ENCODE data around the gene ATOH8.

Gene ATOH8

GRCh38 chr2:85770786-85771409, 17.1 kb downstream of the ATOH8 start:
- peaks cover 6% of the 10 kb centered on the region for H3K36me3 ChIP-seq (ENCODE audit: insufficient read depth, low read length)
- H3K9ac ChIP-seq (ENCODE audit: insufficient read length) = no peak overlapping the region
- H3K9me3 ChIP-seq (ENCODE audit: low read depth, low read length) = no peaks in the 10 kb centered on the region
- no peak for DNase-seq (ENCODE audit: low read depth, low spot score)
- no peak overlapping the region for H3K4me3 ChIP-seq
- TF ChIP-seq POLR2AphosphoS5 (IDR thresholded peaks at IDR 0.05; ENCODE audit: borderline replicate concordance, low read depth, low read length) = no peak
- no peak for TF ChIP-seq EZH2 (IDR thresholded peaks at IDR 0.05)
- TF ChIP-seq FOXP2 (optimal IDR thresholded peaks at IDR 0.05; ENCODE audit: control extremely low read depth, extremely low read length, insufficient read depth) = no peak
- H3K27ac ChIP-seq = peak overlapping the region; percentile 99

GRCh38 chr2:85771486-85771885, 17.7 kb downstream of the ATOH8 start:
- Histone ChIP-seq H3K36me3 (ENCODE audit: insufficient read depth, low read length) (peaks cover 6% of the 10 kb centered on the region), H3K9ac (ENCODE audit: insufficient read length) (no peak overlapping the region), H3K27ac (peak overlapping the region; percentile 99), H3K4me3 (peak overlapping the region; percentile 69), H3K9me3 (ENCODE audit: low read depth, low read length) (no peaks in the 10 kb centered on the region)
- TF ChIP-seq POLR2AphosphoS5 (IDR thresholded peaks at IDR 0.05; ENCODE audit: borderline replicate concordance, low read depth, low read length) (no peak), EZH2 (IDR thresholded peaks at IDR 0.05) (no peak), FOXP2 (optimal IDR thresholded peaks at IDR 0.05; ENCODE audit: control extremely low read depth, extremely low read length, insufficient read depth) (no peak)
- no peak for DNase-seq (ENCODE audit: low read depth, low spot score)

GRCh38 chr2:85772019-85772745, 18.4 kb downstream of the ATOH8 start:
- TF ChIP-seq POLR2AphosphoS5 (IDR thresholded peaks at IDR 0.05; ENCODE audit: borderline replicate concordance, low read depth, low read length) (peak; percentile 69; the same call in 1 of the 2 replicates), EZH2 (IDR thresholded peaks at IDR 0.05) (no peak), FOXP2 (optimal IDR thresholded peaks at IDR 0.05; ENCODE audit: control extremely low read depth, extremely low read length, insufficient read depth) (peak; percentile 85)
- Histone ChIP-seq H3K4me3 (peak overlapping the region; percentile 69), H3K9me3 (ENCODE audit: low read depth, low read length) (no peaks in the 10 kb centered on the region), H3K9ac (ENCODE audit: insufficient read length) (peak overlapping the region; percentile 55), H3K27ac (peak overlapping the region; percentile 99), H3K36me3 (ENCODE audit: insufficient read depth, low read length) (peaks cover 6% of the 10 kb centered on the region)
- DNase-seq (ENCODE audit: low read depth, low spot score) = peak; percentile 83

- Histone ChIP-seq H3K9me3 (ENCODE audit: low read depth, low read length) (no peaks in the 10 kb centered on the region), H3K4me3 (peak overlapping the region; percentile 69), H3K36me3 (ENCODE audit: insufficient read depth, low read length) (peaks cover 6% of the 10 kb centered on the region), H3K27ac (peak overlapping the region; percentile 99), H3K9ac (ENCODE audit: insufficient read length) (peak overlapping the region; percentile 55)
- DNase-seq (ENCODE audit: low read depth, low spot score) = no peak
- TF ChIP-seq FOXP2 (optimal IDR thresholded peaks at IDR 0.05; ENCODE audit: control extremely low read depth, extremely low read length, insufficient read depth) (no peak), POLR2AphosphoS5 (IDR thresholded peaks at IDR 0.05; ENCODE audit: borderline replicate concordance, low read depth, low read length) (no peak), EZH2 (IDR thresholded peaks at IDR 0.05) (no peak)
Observed at GRCh38 chr2:85772841-85773491, 19.2 kb downstream of the ATOH8 start.

- H3K27ac ChIP-seq = peak overlapping the region; percentile 99
- H3K36me3 ChIP-seq (ENCODE audit: insufficient read depth, low read length) = peaks cover 6% of the 10 kb centered on the region
- DNase-seq (ENCODE audit: low read depth, low spot score) = no peak
- H3K4me3 ChIP-seq = no peak overlapping the region
- peak overlapping the region; percentile 7 for H3K9ac ChIP-seq (ENCODE audit: insufficient read length)
- H3K9me3 ChIP-seq (ENCODE audit: low read depth, low read length) = no peaks in the 10 kb centered on the region
- no peak for TF ChIP-seq POLR2AphosphoS5 (IDR thresholded peaks at IDR 0.05; ENCODE audit: borderline replicate concordance, low read depth, low read length)
- TF ChIP-seq EZH2 (IDR thresholded peaks at IDR 0.05) = no peak
- no peak for TF ChIP-seq FOXP2 (optimal IDR thresholded peaks at IDR 0.05; ENCODE audit: control extremely low read depth, extremely low read length, insufficient read depth)
Observed at GRCh38 chr2:85773692-85774091, 19.9 kb downstream of the ATOH8 start.

- no peak overlapping the region for H3K4me3 ChIP-seq
- no peaks in the 10 kb centered on the region for H3K9me3 ChIP-seq (ENCODE audit: low read depth, low read length)
- peak overlapping the region; percentile 7 for H3K9ac ChIP-seq (ENCODE audit: insufficient read length)
- H3K27ac ChIP-seq = peak overlapping the region; percentile 99
- H3K36me3 ChIP-seq (ENCODE audit: insufficient read depth, low read length) = peaks cover 6% of the 10 kb centered on the region
- no peak for DNase-seq (ENCODE audit: low read depth, low spot score)
- TF ChIP-seq EZH2 (IDR thresholded peaks at IDR 0.05) (no peak), POLR2AphosphoS5 (IDR thresholded peaks at IDR 0.05; ENCODE audit: borderline replicate concordance, low read depth, low read length) (no peak), FOXP2 (optimal IDR thresholded peaks at IDR 0.05; ENCODE audit: control extremely low read depth, extremely low read length, insufficient read depth) (no peak)
Observed at GRCh38 chr2:85774126-85774978, 20.6 kb downstream of the ATOH8 start.

- H3K9me3 ChIP-seq (ENCODE audit: low read depth, low read length) = no peaks in the 10 kb centered on the region
- DNase-seq (ENCODE audit: low read depth, low spot score) = no peak
- H3K36me3 ChIP-seq (ENCODE audit: insufficient read depth, low read length) = peaks cover 6% of the 10 kb centered on the region
- H3K27ac ChIP-seq = no peak overlapping the region
- TF ChIP-seq POLR2AphosphoS5 (IDR thresholded peaks at IDR 0.05; ENCODE audit: borderline replicate concordance, low read depth, low read length) (no peak), FOXP2 (optimal IDR thresholded peaks at IDR 0.05; ENCODE audit: control extremely low read depth, extremely low read length, insufficient read depth) (no peak), EZH2 (IDR thresholded peaks at IDR 0.05) (no peak)
- no peak overlapping the region for H3K4me3 ChIP-seq
- no peak overlapping the region for H3K9ac ChIP-seq (ENCODE audit: insufficient read length)
Observed at GRCh38 chr2:85775406-85776381, 21.9 kb downstream of the ATOH8 start.

Measured in SK-N-MC (cell line).